SK-N-SH treated with all-trans-retinoic acid at 6 μM for 48 hours (cell line): ENCODE measurements around the gene NEURL1.

Experiments used
- ATAC-seq: fragments of 200-7000 bp; cut with Tn5 transposase; 3 replicates; pipeline ENCODE4 v1.9.1; 2020; ENCODE audit warnings: mild to moderate bottlenecking, moderate library complexity
- ARNTL ChIP-seq: fragments of 450-650 bp; formaldehyde crosslinking; IDR thresholded peaks from 2 replicates; pipeline ENCODE4 v1.5.0; 2020; ENCODE audit warnings: low read depth, mild to moderate bottlenecking, moderate library complexity, borderline replicate concordance
- BACH2 ChIP-seq: fragments of 250-450 bp; sonication (Bioruptor Pico); IDR thresholded peaks from 2 replicates; pipeline ENCODE4 v1.9.0; 2021; ENCODE audit warnings: mild to moderate bottlenecking, borderline replicate concordance
- CREB5 ChIP-seq: fragments of 250-450 bp; sonication (Bioruptor Pico); IDR thresholded peaks from 2 replicates; pipeline ENCODE4 v1.5.1; 2020; ENCODE audit warnings: low read depth, mild to moderate bottlenecking, moderate library complexity
- ESRRG ChIP-seq: fragments of 250-450 bp; sonication (Bioruptor Pico); IDR thresholded peaks from 2 replicates; pipeline ENCODE4 v1.6.1; 2021; ENCODE audit warnings: mild to moderate bottlenecking
- ISL1 ChIP-seq: fragments of 250-450 bp; sonication (Bioruptor Pico); IDR thresholded peaks from 2 replicates; pipeline ENCODE4 v2.1.2; 2022; ENCODE audit warnings: mild to moderate bottlenecking, moderate library complexity
- OSR1 ChIP-seq: fragments of 250-450 bp; sonication (Bioruptor Pico); IDR thresholded peaks from 2 replicates; pipeline ENCODE4 v1.8.0; 2022; ENCODE audit warnings: moderate library complexity, mild to moderate bottlenecking, inconsistent platforms
- PATZ1 ChIP-seq: fragments of 250-450 bp; sonication (Bioruptor Pico); IDR thresholded peaks from 2 replicates; pipeline ENCODE4 v1.8.0; 2020; ENCODE audit warnings: mild to moderate bottlenecking, moderate library complexity, borderline replicate concordance
- POU6F1 ChIP-seq: fragments of 250-450 bp; sonication (Bioruptor Pico); IDR thresholded peaks from 2 replicates; pipeline ENCODE4 v1.8.0; 2021; ENCODE audit warnings: low read depth, mild to moderate bottlenecking, moderate library complexity, borderline replicate concordance
- PPARA ChIP-seq: fragments of 250-450 bp; sonication (Bioruptor Pico); IDR thresholded peaks from 2 replicates; pipeline ENCODE4 v1.5.0; 2020; ENCODE audit warnings: mild to moderate bottlenecking, borderline replicate concordance
- RARB ChIP-seq: fragments of 250-450 bp; sonication (Bioruptor Pico); IDR thresholded peaks from 2 replicates; pipeline ENCODE4 v1.8.0; 2021; ENCODE audit warnings: mild to moderate bottlenecking, moderate library complexity
- SNAI2 ChIP-seq: fragments of 250-450 bp; sonication (Bioruptor Pico); IDR thresholded peaks from 2 replicates; pipeline ENCODE4 v1.5.0; 2020; ENCODE audit warnings: mild to moderate bottlenecking, moderate library complexity
- TCF4 ChIP-seq: fragments of 250-450 bp; sonication (Bioruptor Pico); IDR thresholded peaks from 2 replicates; pipeline ENCODE4 v1.8.0; 2021; ENCODE audit warnings: mild to moderate bottlenecking, moderate library complexity, borderline replicate concordance
- TOX ChIP-seq: fragments of 250-450 bp; sonication (Bioruptor Pico); IDR thresholded peaks from 2 replicates; pipeline ENCODE4 v1.8.0; 2021; ENCODE audit warnings: mild to moderate bottlenecking, moderate library complexity, borderline replicate concordance
- ZC3H10 ChIP-seq: fragments of 250-450 bp; sonication (Bioruptor Pico); IDR thresholded peaks from 2 replicates; pipeline ENCODE4 v1.5.1; 2021; ENCODE audit warnings: mild to moderate bottlenecking, moderate library complexity
- ZFP3 ChIP-seq: fragments of 250-450 bp; sonication (Bioruptor Pico); IDR thresholded peaks from 2 replicates; pipeline ENCODE4 v1.5.0; 2020; ENCODE audit warnings: mild to moderate bottlenecking, moderate library complexity
- ZFP30 ChIP-seq: fragments of 450-650 bp; formaldehyde crosslinking; IDR thresholded peaks from 2 replicates; pipeline ENCODE4 v1.5.0; 2022; ENCODE audit warnings: mild to moderate bottlenecking, moderate library complexity
- ZNF565 ChIP-seq: fragments of 450-650 bp; formaldehyde crosslinking; conservative IDR thresholded peaks from 2 replicates; pipeline ENCODE4 v1.5.0; 2020; ENCODE audit warnings: low read depth, mild to moderate bottlenecking, moderate library complexity
- ZNF8 ChIP-seq: fragments of 450-650 bp; formaldehyde crosslinking; IDR thresholded peaks from 2 replicates; pipeline ENCODE4 v1.5.0; 2020; ENCODE audit warnings: mild to moderate bottlenecking, moderate library complexity
- TF ChIP-seq, protein P1 (sequence below): fragments of 250-450 bp; sonication (Bioruptor Pico); IDR thresholded peaks from 2 replicates; pipeline ENCODE4 v1.5.0; 2020; ENCODE audit warnings: mild to moderate bottlenecking, moderate library complexity
- TF ChIP-seq, protein P2 (sequence below): fragments of 250-450 bp; sonication (Bioruptor Pico); IDR thresholded peaks from 2 replicates; pipeline ENCODE4 v1.5.1; 2021; ENCODE audit warnings: mild to moderate bottlenecking, moderate library complexity

NEURL1 gene

DNA sequence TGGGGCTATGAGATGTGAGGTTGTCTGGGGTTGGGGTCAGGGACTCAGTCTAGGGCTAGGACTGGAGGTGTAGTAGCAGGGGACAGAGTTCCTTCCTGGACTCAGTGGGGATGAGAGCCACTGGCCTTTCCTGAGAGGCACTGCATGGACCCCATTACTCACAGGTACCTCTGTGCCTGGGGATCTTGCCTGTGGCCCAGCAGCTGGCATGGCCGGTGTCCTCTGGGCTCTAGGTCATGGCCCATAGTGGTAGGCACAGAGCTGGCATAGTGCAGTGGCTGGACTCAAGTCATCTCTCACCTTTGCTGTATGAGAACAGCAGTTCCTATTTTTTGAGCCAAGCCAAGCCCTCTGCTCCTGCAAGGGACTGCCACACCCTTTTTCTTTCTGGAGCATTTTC, 51.9 kb downstream of the NEURL1 start (continued):
- TF ChIP-seq ARNTL (CRISPR knock-in tag) (no peak), OSR1 (no peak), ESRRG (no peak), ZNF565 (no peak), BACH2 (CRISPR knock-in tag) (no peak), ZC3H10 (CRISPR knock-in tag) (no peak)

DNA sequence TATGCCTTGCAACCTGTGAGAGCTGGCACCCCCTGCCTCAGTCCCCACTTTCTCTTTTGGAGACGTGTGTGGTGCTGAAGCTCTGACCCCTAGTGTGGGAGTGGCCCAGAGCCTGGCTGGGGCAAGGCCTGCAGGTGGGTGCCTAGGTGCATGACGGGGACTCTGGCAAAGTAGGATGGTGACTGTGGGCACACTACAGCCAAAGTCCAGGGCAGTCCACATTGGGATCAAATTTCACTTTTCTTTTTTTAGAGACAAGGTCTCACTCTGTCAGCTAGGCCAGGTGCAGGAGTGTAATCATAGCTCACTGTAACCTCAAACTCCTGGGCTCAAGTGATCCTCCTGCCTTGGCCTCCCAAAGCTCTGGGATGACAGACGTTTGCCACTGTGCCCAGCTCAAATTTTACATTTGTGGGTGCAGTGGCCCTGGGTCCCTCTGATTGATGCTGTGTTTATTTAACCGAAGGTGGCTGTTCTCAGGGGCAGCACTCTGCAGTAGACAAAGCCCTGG, 52.3 kb downstream of the NEURL1 start:
- no peak for ATAC-seq
- no peak for TF ChIP-seq PATZ1 (CRISPR knock-in tag)
- TF ChIP-seq BACH2 (CRISPR knock-in tag) = no peak
- TF ChIP-seq ARNTL (CRISPR knock-in tag) = no peak
- TF ChIP-seq CREB5 = no peak
- no peak for TF ChIP-seq PPARA
- TF ChIP-seq, protein P1, sequence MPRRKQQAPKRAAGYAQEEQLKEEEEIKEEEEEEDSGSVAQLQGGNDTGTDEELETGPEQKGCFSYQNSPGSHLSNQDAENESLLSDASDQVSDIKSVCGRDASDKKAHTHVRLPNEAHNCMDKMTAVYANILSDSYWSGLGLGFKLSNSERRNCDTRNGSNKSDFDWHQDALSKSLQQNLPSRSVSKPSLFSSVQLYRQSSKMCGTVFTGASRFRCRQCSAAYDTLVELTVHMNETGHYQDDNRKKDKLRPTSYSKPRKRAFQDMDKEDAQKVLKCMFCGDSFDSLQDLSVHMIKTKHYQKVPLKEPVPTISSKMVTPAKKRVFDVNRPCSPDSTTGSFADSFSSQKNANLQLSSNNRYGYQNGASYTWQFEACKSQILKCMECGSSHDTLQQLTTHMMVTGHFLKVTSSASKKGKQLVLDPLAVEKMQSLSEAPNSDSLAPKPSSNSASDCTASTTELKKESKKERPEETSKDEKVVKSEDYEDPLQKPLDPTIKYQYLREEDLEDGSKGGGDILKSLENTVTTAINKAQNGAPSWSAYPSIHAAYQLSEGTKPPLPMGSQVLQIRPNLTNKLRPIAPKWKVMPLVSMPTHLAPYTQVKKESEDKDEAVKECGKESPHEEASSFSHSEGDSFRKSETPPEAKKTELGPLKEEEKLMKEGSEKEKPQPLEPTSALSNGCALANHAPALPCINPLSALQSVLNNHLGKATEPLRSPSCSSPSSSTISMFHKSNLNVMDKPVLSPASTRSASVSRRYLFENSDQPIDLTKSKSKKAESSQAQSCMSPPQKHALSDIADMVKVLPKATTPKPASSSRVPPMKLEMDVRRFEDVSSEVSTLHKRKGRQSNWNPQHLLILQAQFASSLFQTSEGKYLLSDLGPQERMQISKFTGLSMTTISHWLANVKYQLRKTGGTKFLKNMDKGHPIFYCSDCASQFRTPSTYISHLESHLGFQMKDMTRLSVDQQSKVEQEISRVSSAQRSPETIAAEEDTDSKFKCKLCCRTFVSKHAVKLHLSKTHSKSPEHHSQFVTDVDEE (CRISPR knock-in tag) = no peak
- no peak for TF ChIP-seq POU6F1 (CRISPR knock-in tag)
- no peak for TF ChIP-seq TCF4 (CRISPR knock-in tag)
- TF ChIP-seq ZNF8 (CRISPR knock-in tag) = no peak
- TF ChIP-seq TOX (CRISPR knock-in tag) = no peak
- TF ChIP-seq ESRRG = no peak
- no peak for TF ChIP-seq ZC3H10 (CRISPR knock-in tag)
- TF ChIP-seq SNAI2 (CRISPR knock-in tag) = no peak
- no peak for TF ChIP-seq OSR1
- TF ChIP-seq ZNF565 = no peak
- TF ChIP-seq, protein P2, sequence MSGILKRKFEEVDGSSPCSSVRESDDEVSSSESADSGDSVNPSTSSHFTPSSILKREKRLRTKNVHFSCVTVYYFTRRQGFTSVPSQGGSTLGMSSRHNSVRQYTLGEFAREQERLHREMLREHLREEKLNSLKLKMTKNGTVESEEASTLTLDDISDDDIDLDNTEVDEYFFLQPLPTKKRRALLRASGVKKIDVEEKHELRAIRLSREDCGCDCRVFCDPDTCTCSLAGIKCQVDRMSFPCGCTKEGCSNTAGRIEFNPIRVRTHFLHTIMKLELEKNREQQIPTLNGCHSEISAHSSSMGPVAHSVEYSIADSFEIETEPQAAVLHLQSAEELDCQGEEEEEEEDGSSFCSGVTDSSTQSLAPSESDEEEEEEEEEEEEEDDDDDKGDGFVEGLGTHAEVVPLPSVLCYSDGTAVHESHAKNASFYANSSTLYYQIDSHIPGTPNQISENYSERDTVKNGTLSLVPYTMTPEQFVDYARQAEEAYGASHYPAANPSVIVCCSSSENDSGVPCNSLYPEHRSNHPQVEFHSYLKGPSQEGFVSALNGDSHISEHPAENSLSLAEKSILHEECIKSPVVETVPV = no peak

DNA sequence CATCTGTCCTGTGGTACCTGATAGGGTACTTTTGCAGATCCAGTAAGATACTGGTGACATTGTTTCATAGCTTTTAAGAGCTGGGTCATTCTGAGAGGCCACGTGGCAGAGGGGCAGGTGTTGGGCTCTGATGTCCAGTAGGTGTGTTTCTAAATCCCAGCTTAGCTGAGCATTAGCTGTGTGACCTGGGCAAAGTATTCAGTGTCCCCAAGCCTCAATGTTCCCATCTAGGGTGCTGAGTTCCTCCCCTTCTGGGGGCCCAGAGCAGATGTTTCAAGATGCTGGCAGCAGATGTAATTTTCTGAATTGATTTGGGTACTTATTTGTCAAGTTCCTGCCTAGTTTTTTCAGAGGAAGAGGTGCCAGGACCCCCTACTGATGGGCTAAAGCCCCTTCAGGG, 52.9 kb downstream of the NEURL1 start:
- no peak for ATAC-seq
- no peak for TF ChIP-seq ISL1 (CRISPR knock-in tag)
- no peak for TF ChIP-seq BACH2 (CRISPR knock-in tag)
- no peak for TF ChIP-seq RARB (CRISPR knock-in tag)
- no peak for TF ChIP-seq CREB5
- no peak for TF ChIP-seq ZNF8 (CRISPR knock-in tag)
- TF ChIP-seq TOX (CRISPR knock-in tag) = no peak
- TF ChIP-seq PATZ1 (CRISPR knock-in tag) = no peak
- TF ChIP-seq PPARA = no peak
- TF ChIP-seq ZFP3 (CRISPR knock-in tag) = no peak
- TF ChIP-seq ZFP30 (CRISPR knock-in tag) = no peak
- TF ChIP-seq, protein P1 (CRISPR knock-in tag) = no peak
